H1 (cell line): Measurements from ENCODE around the gene PCDHAC2. TPM values are rescaled to one million over a fixed set of nuclear protein-coding genes. Genes with fewer than 3 reads are reported as not detected.

Source experiments
- ASH2L ChIP-seq: fragments of 200-600, 300-600 bp; sonication (generic); IDR thresholded peaks from one replicate; pipeline ENCODE4 v1.7.1; 2017; ENCODE audit warnings: low read length
- BACH1 ChIP-seq: IDR thresholded peaks from 2 replicates; pipeline ENCODE4 v1.6.1; 2012; ENCODE audit warnings: low read length, improper control_type of control experiment
- EGR1 ChIP-seq: IDR thresholded peaks from 2 replicates; pipeline ENCODE4 v1.6.1; 2011; ENCODE audit warnings: low read depth, low read length, borderline replicate concordance
- JUN ChIP-seq: IDR thresholded peaks from 2 replicates; pipeline ENCODE4 v1.6.1; 2011; ENCODE audit warnings: low read depth, mild to moderate bottlenecking, improper control_type of control experiment, low read length
- MAFK ChIP-seq: IDR thresholded peaks from 2 replicates; pipeline ENCODE4 v1.6.1; 2012; ENCODE audit warnings: low read depth, mild to moderate bottlenecking, improper control_type of control experiment, low read length
- RAD21 ChIP-seq, 2 experiments: IDR thresholded peaks in 1 of 2; conservative IDR thresholded peaks in 1 of 2; 2 replicates each; pipeline ENCODE4 v1.6.1; 2011; ENCODE audit warnings: low read depth in 2 of 2, low read length in 2 of 2, improper control_type of control experiment in 1 of 2, inconsistent platforms in 1 of 2, mild to moderate bottlenecking in 1 of 2, moderate library complexity in 1 of 2
- SP2 ChIP-seq: IDR thresholded peaks from 2 replicates; pipeline ENCODE4 v1.6.1; 2012; ENCODE audit warnings: mild to moderate bottlenecking, low read length, inconsistent platforms
- polyA plus RNA-seq, 7 experiments: library from polyadenylated mRNA; depleted of rRNA in 3 of 7; stranded (reverse) in 5 of 7; unstranded in 2 of 7; fragments of >200 nt in 5 of 7; fragments of 200-250 nt in 2 of 7; gene quantifications; 1 replicate in 5 of 7; 2 replicates in 1 of 7; 4 replicates in 1 of 7; pipeline versions ENCODE4 v1.2.1 to v1.2.3, GENCODE V29; 2011 to 2013; ENCODE audit warnings: missing spikeins in 2 of 7, mixed read lengths in 2 of 7
- total RNA-seq: library from RNA; stranded (reverse); fragmentation: NEBNext Ultra II Directional; extraction: Animal tissue kit (Norgen Biotek cat#: 25700); gene quantifications from 2 replicates; pipeline ENCODE4 v1.2.1, GENCODE V29; 2021
- TF ChIP-seq, protein P1 (sequence below): IDR thresholded peaks from 2 replicates; pipeline ENCODE4 v1.6.1; 2012; ENCODE audit warnings: low read length, inconsistent platforms
- TF ChIP-seq, protein P2 (sequence below): IDR thresholded peaks from 2 replicates; pipeline ENCODE4 v1.6.1; 2012; ENCODE audit warnings: inconsistent platforms
- TF ChIP-seq, protein P3 (sequence below), 3 experiments: IDR thresholded peaks; 1 replicate in 2 of 3; 2 replicates in 1 of 3; pipeline versions ENCODE4 v1.5.1 to v1.6.1; 2011; ENCODE audit warnings: low read length in 3 of 3, mild to moderate bottlenecking in 3 of 3, inconsistent platforms in 2 of 3, low read depth in 1 of 3, moderate library complexity in 1 of 3; ENCODE audit not compliant: insufficient read depth in 1 of 3; ENCODE audit errors: control extremely low read depth in 1 of 3

PCDHAC2 gene
- total and polyA plus RNA-seq, 2 of the 8 experiments (the other 6 are each of a cell fraction or from before 2014, with no cell fraction given), result 3.7 to 5.0 TPM

DNA sequence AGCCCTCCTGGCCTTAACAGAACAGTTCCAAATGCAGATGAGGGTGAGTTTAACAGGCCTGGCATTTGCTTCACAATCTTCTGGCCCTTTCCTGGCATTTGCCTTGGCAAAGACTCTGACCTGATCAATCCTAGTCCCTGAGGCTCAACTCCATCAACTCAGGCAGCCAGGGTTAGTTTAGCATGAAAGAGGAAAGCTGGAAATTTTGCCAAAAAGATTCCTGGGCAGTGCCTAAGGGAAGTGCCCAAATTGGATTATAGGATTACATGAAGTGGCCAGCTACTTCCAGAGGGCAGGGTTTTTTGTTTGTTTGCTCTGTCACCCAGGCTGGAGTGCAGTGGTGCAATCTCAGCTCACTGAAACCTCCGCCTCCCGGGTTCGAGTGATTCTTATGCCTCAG lies 36.8 kb downstream of the PCDHAC2 start (continued):
- TF ChIP-seq, protein P1, sequence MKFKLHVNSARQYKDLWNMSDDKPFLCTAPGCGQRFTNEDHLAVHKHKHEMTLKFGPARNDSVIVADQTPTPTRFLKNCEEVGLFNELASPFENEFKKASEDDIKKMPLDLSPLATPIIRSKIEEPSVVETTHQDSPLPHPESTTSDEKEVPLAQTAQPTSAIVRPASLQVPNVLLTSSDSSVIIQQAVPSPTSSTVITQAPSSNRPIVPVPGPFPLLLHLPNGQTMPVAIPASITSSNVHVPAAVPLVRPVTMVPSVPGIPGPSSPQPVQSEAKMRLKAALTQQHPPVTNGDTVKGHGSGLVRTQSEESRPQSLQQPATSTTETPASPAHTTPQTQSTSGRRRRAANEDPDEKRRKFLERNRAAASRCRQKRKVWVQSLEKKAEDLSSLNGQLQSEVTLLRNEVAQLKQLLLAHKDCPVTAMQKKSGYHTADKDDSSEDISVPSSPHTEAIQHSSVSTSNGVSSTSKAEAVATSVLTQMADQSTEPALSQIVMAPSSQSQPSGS, result no peak
- TF ChIP-seq JUN, result no peak
- TF ChIP-seq, protein P2, sequence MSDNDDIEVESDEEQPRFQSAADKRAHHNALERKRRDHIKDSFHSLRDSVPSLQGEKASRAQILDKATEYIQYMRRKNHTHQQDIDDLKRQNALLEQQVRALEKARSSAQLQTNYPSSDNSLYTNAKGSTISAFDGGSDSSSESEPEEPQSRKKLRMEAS, result no peak
- TF ChIP-seq, protein P3, sequence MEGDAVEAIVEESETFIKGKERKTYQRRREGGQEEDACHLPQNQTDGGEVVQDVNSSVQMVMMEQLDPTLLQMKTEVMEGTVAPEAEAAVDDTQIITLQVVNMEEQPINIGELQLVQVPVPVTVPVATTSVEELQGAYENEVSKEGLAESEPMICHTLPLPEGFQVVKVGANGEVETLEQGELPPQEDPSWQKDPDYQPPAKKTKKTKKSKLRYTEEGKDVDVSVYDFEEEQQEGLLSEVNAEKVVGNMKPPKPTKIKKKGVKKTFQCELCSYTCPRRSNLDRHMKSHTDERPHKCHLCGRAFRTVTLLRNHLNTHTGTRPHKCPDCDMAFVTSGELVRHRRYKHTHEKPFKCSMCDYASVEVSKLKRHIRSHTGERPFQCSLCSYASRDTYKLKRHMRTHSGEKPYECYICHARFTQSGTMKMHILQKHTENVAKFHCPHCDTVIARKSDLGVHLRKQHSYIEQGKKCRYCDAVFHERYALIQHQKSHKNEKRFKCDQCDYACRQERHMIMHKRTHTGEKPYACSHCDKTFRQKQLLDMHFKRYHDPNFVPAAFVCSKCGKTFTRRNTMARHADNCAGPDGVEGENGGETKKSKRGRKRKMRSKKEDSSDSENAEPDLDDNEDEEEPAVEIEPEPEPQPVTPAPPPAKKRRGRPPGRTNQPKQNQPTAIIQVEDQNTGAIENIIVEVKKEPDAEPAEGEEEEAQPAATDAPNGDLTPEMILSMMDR (IDR thresholded peaks at IDR 0.05; ENCODE audit: control extremely low read depth in 1 of 3, insufficient read depth in 1 of 3, low read depth in 1 of 3, low read length in 3 of 3), result no peak
- TF ChIP-seq MAFK, result no peak
- no peak for TF ChIP-seq SP2
- no peak for TF ChIP-seq RAD21 (IDR thresholded peaks at IDR 0.05 in 1 of 2, conservative IDR thresholded peaks at IDR 0.05 in 1 of 2; ENCODE audit: low read depth in 2 of 2, low read length in 2 of 2)
- no peak for TF ChIP-seq EGR1
- no peak for TF ChIP-seq ASH2L
- TF ChIP-seq BACH1, result no peak
- TF ChIP-seq, all 59 proteins: peak for 0
